Activated CD4-positive, alpha-beta T cell treated with anti-CD3 and anti-CD28 coated beads, Interleukin-2, amount 50 U/mL, for 4 hours (primary cell): Measurements from ENCODE around the gene TRIM48.
"Not testable (repeated sequence)": the region's sequence is repeated elsewhere in the genome, so short reads cannot be mapped to it uniquely, and the experiment has no call there.

Experiments
- DNase-seq, 2 experiments: peaks; one replicate each; pipeline ENCODE4 v3.0.0-alpha.2; 2020

TRIM48 gene

DNA sequence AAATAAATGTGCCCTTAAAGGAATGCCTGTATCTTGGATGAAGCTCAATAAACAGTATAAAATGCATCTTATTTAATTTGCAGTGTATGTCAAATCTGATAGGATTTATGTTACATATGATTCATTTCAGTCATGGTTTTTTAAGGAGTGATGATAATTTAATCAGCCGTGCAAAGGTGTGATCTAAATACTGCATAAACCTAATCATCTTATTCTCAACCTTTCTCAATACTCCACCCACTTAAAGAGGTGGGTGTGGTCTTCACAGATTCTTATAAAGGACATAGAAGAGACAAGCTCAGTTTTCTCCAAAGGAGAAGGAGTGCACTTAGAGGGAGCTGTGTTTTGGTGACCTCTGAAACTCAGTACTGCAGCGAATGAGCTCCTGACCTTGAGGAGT lies at the start of gene TRIM48:
TSS of gene TRIM48 (plus strand) at position 301 of the 400 bp plus-strand sequence. CDS start 113 bp downstream, outside the sequence.
- not testable (repeated sequence) for DNase-seq

GRCh38 chr11:55238316-55238715 lies 23.6 kb upstream of the TRIM48 start:
- DNase-seq: not testable (repeated sequence)

DNA sequence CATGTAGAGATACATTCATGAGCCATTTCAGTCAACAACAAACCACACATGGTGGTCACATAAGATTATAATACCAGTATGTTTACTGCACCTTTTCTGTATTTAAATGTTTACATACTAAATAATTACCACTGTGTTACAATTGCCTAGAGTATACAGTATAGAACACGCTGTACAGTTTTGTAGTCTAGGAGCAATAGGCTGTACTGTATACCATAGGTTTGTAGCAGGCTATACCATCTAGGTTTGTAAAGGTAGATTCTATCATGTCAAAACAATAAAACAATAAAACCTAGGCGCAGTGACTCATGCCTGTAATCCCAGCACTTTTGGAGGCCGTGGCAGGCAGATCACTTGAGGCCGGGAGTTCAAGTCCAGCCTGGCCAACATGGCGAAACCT lies 1.1 kb downstream of the TRIM48 start:
- no peak for DNase-seq
